GM12874 (cell line): Measurements from ENCODE around the gene WHRN.

ENCODE experiments used
- CTCF ChIP-seq: IDR thresholded peaks from 2 replicates; pipeline ENCODE4 v1.5.1; 2011; ENCODE audit warnings: low read depth, mild to moderate bottlenecking, control low read depth, low read length, moderate library complexity; ENCODE audit not compliant: insufficient read depth

The WHRN gene

GRCh38 chr9:114392749-114393112, 112.5 kb downstream of the WHRN start:
- no peak for TF ChIP-seq CTCF

GRCh38 chr9:114390952-114391351, 114.3 kb downstream of the WHRN start:
- no peak for TF ChIP-seq CTCF

- peak; percentile 26; the same call in 1 of the 2 replicates for TF ChIP-seq CTCF
Measured at GRCh38 chr9:114389612-114390368, 115.5 kb downstream of the WHRN start.

GRCh38 chr9:114388764-114389375, 116.4 kb downstream of the WHRN start:
- TF ChIP-seq CTCF: no peak

- no peak for TF ChIP-seq CTCF
Measured at GRCh38 chr9:114388357-114388682, 117.0 kb downstream of the WHRN start.

GRCh38 chr9:114387680-114388356, 117.5 kb downstream of the WHRN start, which contains the start of gene AKNA:
AKNA (minus strand) TSS chr9:114387982; CDS start chr9:114381333, 6,649 bp downstream.
- TF ChIP-seq CTCF: no peak

- TF ChIP-seq CTCF: 0 out of 2 replicates have a peak, but pooled peaks have one; percentile 6
Measured at GRCh38 chr9:114386886-114387679, 118.2 kb downstream of the WHRN start.
